OCI-LY1 (cell line): ENCODE results near the gene OSMR.

ENCODE experiments used
- H2AFZ ChIP-seq: fragments of 200-600 bp; sonication (generic), shearing (Covaris generic); 2 replicates; pipeline ENCODE4 v1.6.0; 2014; ENCODE audit warnings: antibody characterized with exemption, mild to moderate bottlenecking, low read length
- H3F3A ChIP-seq: fragments of 200-600 bp; sonication (generic), shearing (Covaris generic); 2 replicates; pipeline ENCODE4 v1.6.0; 2014; ENCODE audit warnings: mild to moderate bottlenecking, antibody characterized with exemption, low read length, moderate library complexity; ENCODE audit not compliant: insufficient read depth
- H3K27ac ChIP-seq: fragments of 200-600 bp; sonication (generic); 2 replicates; pipeline ENCODE4 v1.5.1; 2014; ENCODE audit warnings: low read length, mixed run types, mild to moderate bottlenecking, low read depth; ENCODE audit not compliant: poor library complexity, severe bottlenecking
- H3K27me3 ChIP-seq: fragments of 200-600 bp; sonication (generic); 2 replicates; pipeline ENCODE4 v1.6.0; 2014; ENCODE audit warnings: antibody characterized with exemption, mild to moderate bottlenecking, low read length, moderate library complexity; ENCODE audit not compliant: insufficient read depth
- H3K36me3 ChIP-seq: fragments of 200-600 bp; sonication (generic); 2 replicates; pipeline ENCODE4 v1.6.1; 2014; ENCODE audit warnings: mild to moderate bottlenecking, antibody characterized with exemption, low read length, moderate library complexity, mixed read lengths; ENCODE audit not compliant: insufficient read depth
- H3K4me1 ChIP-seq: fragments of 200-600 bp; sonication (generic); 2 replicates; pipeline ENCODE4 v1.5.1; 2014; ENCODE audit warnings: mild to moderate bottlenecking, low read length, moderate library complexity; ENCODE audit not compliant: insufficient read depth, severe bottlenecking
- H3K4me2 ChIP-seq: fragments of 200-600 bp; sonication (generic), shearing (Covaris generic); 2 replicates; pipeline ENCODE4 v1.6.1; 2014; ENCODE audit warnings: low read length
- H3K4me3 ChIP-seq: fragments of 200-600 bp; sonication (generic); 2 replicates; pipeline ENCODE4 v1.5.1; 2014; ENCODE audit warnings: low read length, low read depth, mild to moderate bottlenecking, mixed read lengths; ENCODE audit not compliant: poor library complexity, severe bottlenecking
- H3K79me2 ChIP-seq: fragments of 200-600 bp; shearing (Covaris generic); 2 replicates; pipeline ENCODE4 v1.6.1; 2016; ENCODE audit warnings: mixed run types, low read length, mixed read lengths; ENCODE audit not compliant: insufficient read depth
- H3K9ac ChIP-seq: fragments of 200-600 bp; sonication (generic), shearing (Covaris generic); 2 replicates; pipeline ENCODE4 v1.6.1; 2014; ENCODE audit warnings: mild to moderate bottlenecking, low read length, mixed read lengths
- H3K9me2 ChIP-seq: fragments of 200-600 bp; sonication (generic), shearing (Covaris generic); 2 replicates; pipeline ENCODE4 v1.6.1; 2014; ENCODE audit warnings: low read depth, mild to moderate bottlenecking, low read length, mixed read lengths
- H3K9me3 ChIP-seq: fragments of 200-600 bp; shearing (Covaris generic); 2 replicates; pipeline ENCODE4 v1.6.1; 2014; ENCODE audit warnings: low read length, mixed read lengths
- H4K20me1 ChIP-seq: fragments of 200-600 bp; sonication (generic), shearing (Covaris generic); 2 replicates; pipeline ENCODE4 v1.6.0; 2016; ENCODE audit warnings: mild to moderate bottlenecking, low read length; ENCODE audit not compliant: insufficient read depth
- EZH2 ChIP-seq: fragments of 200-600 bp; sonication (generic), shearing (Covaris generic); IDR thresholded peaks from 2 replicates; pipeline ENCODE4 v1.8.0; 2017; ENCODE audit warnings: borderline replicate concordance, mixed run types, mild to moderate bottlenecking, antibody characterized with exemption, low read length, moderate library complexity, mixed read lengths
- TF ChIP-seq, protein P1 (sequence below): fragments of 200-600 bp; sonication (generic), shearing (Covaris generic); IDR thresholded peaks from 2 replicates; pipeline ENCODE4 v1.5.1; 2017; ENCODE audit warnings: mild to moderate bottlenecking, antibody characterized with exemption, low read length, moderate library complexity, mixed read lengths

OSMR gene

DNA sequence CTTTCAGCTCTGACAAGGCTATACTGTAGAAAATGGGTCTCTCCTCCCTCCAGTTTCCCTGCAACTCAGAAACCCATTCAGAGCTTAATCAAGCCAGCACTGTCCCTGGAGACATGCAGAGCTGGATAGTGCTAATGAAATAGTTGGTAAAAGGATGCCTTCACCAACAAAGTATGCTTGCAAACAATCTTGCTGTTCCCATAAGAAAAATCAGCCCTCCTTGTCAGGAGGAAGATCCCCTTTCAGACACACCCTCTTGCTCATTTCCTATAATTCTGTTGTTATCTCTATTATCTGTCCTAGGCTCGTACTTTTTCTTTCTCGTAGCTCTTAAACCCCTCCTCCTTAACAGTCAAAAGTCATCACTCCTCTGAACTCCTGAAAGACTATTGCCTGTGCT lies 9.9 kb upstream of the OSMR start:
- Histone ChIP-seq H3K4me2 (no peak overlapping the region), H3K79me2 (no peaks in the 10 kb centered on the region), H2AFZ (no peak overlapping the region), H3K27me3 (no peaks in the 10 kb centered on the region), H3K27ac (no peak overlapping the region), H3K9me3 (no peaks in the 10 kb centered on the region), H3K4me3 (no peak overlapping the region), H3F3A (no peaks in the 10 kb centered on the region), H3K36me3 (no peaks in the 10 kb centered on the region), H3K4me1 (no peaks in the 10 kb centered on the region), H3K9me2 (no peaks in the 10 kb centered on the region), H3K9ac (no peak overlapping the region), H4K20me1 (no peaks in the 10 kb centered on the region)
- TF ChIP-seq EZH2 = no peak
- TF ChIP-seq, protein P1, sequence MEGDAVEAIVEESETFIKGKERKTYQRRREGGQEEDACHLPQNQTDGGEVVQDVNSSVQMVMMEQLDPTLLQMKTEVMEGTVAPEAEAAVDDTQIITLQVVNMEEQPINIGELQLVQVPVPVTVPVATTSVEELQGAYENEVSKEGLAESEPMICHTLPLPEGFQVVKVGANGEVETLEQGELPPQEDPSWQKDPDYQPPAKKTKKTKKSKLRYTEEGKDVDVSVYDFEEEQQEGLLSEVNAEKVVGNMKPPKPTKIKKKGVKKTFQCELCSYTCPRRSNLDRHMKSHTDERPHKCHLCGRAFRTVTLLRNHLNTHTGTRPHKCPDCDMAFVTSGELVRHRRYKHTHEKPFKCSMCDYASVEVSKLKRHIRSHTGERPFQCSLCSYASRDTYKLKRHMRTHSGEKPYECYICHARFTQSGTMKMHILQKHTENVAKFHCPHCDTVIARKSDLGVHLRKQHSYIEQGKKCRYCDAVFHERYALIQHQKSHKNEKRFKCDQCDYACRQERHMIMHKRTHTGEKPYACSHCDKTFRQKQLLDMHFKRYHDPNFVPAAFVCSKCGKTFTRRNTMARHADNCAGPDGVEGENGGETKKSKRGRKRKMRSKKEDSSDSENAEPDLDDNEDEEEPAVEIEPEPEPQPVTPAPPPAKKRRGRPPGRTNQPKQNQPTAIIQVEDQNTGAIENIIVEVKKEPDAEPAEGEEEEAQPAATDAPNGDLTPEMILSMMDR = no peak

DNA sequence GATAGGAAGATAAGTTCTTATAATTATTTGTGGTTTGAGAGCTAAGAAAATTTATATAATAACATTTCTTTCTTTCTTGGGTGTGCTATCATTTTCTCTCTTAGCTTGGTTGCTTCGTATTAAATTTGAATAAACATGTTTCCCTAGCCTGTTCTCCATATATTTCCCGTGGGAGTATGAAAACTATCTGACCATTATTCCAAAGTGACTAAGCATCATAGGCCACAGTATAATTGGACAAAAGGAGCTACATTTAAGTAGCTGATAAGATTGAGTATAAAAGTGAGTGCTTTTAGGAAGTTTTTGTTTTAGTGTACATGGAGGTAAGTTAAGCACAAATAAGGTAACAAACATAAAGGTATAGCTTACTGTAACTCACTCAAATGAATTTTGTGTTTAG lies 8.4 kb upstream of the OSMR start:
- TF ChIP-seq EZH2 = no peak
- TF ChIP-seq, protein P1 = no peak
- no peaks in the 10 kb centered on the region for H3K27me3 ChIP-seq
- H3K79me2 ChIP-seq = no peaks in the 10 kb centered on the region
- H4K20me1 ChIP-seq = no peaks in the 10 kb centered on the region
- H3K4me2 ChIP-seq = no peak overlapping the region
- no peaks in the 10 kb centered on the region for H3K9me2 ChIP-seq
- no peak overlapping the region for H3K4me3 ChIP-seq
- H3K27ac ChIP-seq = no peak overlapping the region
- H3K36me3 ChIP-seq = no peaks in the 10 kb centered on the region
- H3K9me3 ChIP-seq = no peaks in the 10 kb centered on the region
- H3F3A ChIP-seq = no peaks in the 10 kb centered on the region
- H3K4me1 ChIP-seq = no peaks in the 10 kb centered on the region
- no peak overlapping the region for H3K9ac ChIP-seq
- no peak overlapping the region for H2AFZ ChIP-seq

DNA sequence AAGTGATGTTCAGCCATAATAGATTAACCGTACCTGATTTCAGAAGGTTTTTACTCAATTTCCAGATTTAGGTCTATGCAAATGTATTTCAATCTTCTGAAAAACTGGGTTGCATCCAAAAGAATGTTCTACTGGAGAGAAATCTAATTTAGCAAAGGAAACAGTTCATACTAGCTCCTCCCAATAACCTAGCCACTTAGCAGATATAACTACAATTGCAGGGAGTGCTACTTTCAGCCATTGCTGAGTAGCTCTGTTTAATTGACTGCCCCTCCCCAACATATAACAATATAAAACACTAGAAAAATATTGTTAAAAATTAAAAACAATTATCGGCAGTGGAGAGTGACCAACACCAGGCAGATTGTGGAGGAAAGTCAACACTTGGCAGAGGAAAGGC lies 7.9 kb upstream of the OSMR start:
- Histone ChIP-seq H3K79me2 (no peaks in the 10 kb centered on the region), H3K27ac (no peak overlapping the region)
- TF ChIP-seq, protein P1 = no peak
- no peak for TF ChIP-seq EZH2

More for the DNA sequence above, 7.9 kb upstream of the OSMR start:
- Histone ChIP-seq H2AFZ (no peak overlapping the region), H3K4me2 (no peak overlapping the region), H4K20me1 (no peaks in the 10 kb centered on the region), H3K36me3 (no peaks in the 10 kb centered on the region), H3K9ac (no peak overlapping the region), H3K27me3 (no peaks in the 10 kb centered on the region), H3K9me3 (no peaks in the 10 kb centered on the region), H3F3A (no peaks in the 10 kb centered on the region), H3K9me2 (no peaks in the 10 kb centered on the region), H3K4me3 (no peak overlapping the region), H3K4me1 (no peaks in the 10 kb centered on the region)
